A673 (cell line): Measurements from ENCODE around the gene MSRB2.

Source experiments
- CTCF ChIP-seq: fragments of 300-800, 200-600 bp; sonication (generic); conservative IDR thresholded peaks from 2 replicates; pipeline ENCODE4 v1.5.1; 2017; ENCODE audit warnings: low read depth, mild to moderate bottlenecking, antibody characterized with exemption, low read length, moderate library complexity, mixed read lengths
- EZH2 ChIP-seq: fragments of 200-600 bp; sonication (generic); IDR thresholded peaks from 2 replicates; pipeline ENCODE4 v1.6.1; 2017; ENCODE audit warnings: borderline replicate concordance, low read depth, mild to moderate bottlenecking, mixed read lengths, antibody characterized with exemption, low read length; ENCODE audit not compliant: poor library complexity, severe bottlenecking

GRCh38 chr10:23065181-23065948 lies 30.0 kb upstream of the MSRB2 start:
- no peak for TF ChIP-seq CTCF
- TF ChIP-seq EZH2, result no peak
